NCI-H2196 treated with DMSO at 0.1 percent for 48 hours (cell line): ENCODE data around the gene NEDD9.

Experiments
- DNase-seq: peaks from one replicate; lab custom pipeline; 2025; ENCODE audit not compliant: unreplicated experiment; lab: John Stamatoyannopoulos, UW

Gene NEDD9

DNA sequence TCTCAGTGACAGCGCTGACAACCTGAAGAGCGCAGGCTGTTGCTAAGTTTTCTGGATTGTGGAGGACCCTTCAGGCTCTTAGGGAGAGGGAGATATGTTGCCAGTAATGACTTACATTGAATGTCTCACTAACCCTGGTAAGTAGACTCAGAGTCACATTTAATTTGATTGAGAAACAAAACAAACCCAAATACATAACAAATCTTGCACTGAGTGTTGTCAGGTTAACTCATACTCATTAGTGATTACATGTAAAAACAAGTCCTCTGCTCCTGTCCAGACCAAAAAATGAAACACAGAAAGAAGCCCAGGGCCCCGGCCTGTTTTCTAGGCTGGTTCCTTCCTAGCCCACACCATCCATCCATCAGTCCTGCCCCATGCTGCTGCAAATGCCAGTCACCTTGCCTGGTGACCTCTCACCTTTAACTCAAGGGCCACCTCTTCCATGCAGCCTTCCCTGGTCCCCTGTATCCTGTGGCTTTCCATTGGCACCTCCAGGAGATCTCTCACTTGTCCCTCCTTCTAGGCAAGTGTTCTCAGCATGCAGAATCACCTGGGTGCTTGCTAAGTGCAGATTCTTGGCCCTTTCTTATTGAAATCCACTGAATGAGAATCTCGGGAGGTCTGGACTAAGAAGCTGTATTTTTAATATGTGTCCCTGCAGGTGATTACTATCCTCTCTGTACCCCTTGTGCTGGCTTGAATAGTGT is 86.2 kb downstream of the NEDD9 start:
- DNase-seq, result no peak

DNA sequence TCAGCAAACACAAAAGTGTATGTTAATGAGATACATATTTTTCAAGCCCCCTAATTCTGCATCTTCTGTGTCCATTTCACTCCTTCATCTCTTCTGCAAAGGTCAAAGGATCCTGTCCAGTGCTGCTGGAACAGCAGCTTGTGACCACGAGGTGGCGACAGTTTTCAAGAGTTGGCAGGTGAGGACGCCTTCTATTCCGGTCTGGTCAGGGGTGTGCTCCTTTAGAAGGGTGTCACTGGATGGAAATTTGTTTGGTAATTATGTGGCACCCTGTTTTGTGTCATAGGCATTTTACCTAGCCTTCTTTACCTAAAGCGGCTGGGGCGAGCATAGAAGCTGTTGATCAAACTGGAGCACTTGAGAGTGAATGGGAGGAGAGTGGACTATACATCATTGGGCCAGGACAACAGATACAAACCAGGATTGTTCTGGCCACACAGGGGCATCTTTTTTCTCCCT is 88.0 kb downstream of the NEDD9 start:
- DNase-seq, result peak; percentile 50

GRCh38 chr6:11143394-11144371 is 88.8 kb downstream of the NEDD9 start:
- no peak for DNase-seq

DNA sequence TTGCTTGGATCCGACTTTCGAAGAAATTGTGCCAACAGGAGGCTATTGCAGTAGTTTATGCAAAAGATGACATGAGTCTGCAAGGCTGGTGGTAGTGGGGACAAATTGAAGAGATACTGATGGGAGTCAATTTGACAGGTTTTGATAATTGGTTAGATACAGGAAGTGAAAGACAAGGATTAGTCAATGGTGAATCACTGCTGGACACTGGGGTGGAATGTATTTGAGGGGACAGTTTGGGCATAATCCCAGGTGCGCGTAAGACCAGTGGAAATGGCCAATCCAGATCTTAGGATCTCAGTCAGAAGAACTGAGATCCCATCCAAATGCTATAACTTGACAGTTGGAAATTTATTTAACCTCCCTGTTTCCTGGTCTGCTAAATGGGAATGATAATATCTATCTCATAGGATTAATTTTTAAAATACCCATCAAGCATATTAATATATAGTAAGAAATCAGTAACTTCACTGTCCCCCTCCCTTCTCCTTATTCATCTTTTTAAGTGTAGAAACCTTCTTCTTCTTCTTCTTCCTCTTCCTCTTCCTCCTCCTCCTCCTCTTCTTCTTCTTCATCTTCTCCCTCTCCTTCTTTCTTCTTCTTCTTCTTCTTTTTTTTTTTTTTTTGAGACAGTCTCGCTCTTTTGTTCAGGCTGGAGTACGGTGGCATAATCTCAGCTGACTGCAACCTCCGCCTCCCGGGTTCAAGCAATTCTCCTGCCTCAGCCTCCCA is 90.0 kb downstream of the NEDD9 start:
- no peak for DNase-seq

- DNase-seq, result no peak
Measured at GRCh38 chr6:11141295-11141694, 91.2 kb downstream of the NEDD9 start.

GRCh38 chr6:11140056-11140455 is 92.4 kb downstream of the NEDD9 start:
- DNase-seq, result no peak

GRCh38 chr6:11139051-11139960 is 93.2 kb downstream of the NEDD9 start:
- DNase-seq, result no peak

DNA sequence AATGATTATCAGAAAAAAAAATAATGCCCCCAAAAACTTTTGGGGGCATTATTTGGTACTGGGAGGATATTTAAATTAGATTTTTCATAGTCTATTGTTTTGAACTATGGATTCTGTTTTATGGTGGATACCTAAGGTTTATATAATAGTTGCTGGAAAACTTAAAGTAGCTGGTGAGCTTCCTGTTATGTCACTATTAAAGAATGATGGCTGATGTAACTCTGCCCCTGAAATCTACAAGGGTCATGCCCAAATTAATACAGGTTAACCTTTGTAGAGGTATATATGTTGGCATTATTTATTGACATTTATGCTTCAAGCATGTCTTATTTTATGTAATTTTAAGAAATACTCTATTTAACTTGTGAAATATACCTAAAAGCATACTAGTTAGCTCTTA is 95.7 kb downstream of the NEDD9 start:
- DNase-seq, result no peak
